ENCODE data around the gene CD248. TPM values are rescaled to one million over a fixed set of nuclear protein-coding genes. Genes with fewer than 3 reads are reported as not detected.

The CD248 gene
- total RNA-seq, 3 donors from 2014 or later: 17.3 to 69.1 (median 24.9) TPM

- Histone ChIP-seq H3K9me3 (no peaks in the 10 kb centered on the region), H3K4me3 (peak overlapping the region in 1 of 3 donors; percentile 12), H3K4me1 (peaks cover 0 to 3% of the 10 kb centered on the region in 2 donors), H3K27ac (peak overlapping the region in 1 of 2 donors; percentile 4), H3K36me3 (no peaks in the 10 kb centered on the region), H3K27me3 (no peaks in the 10 kb centered on the region)
- intact Hi-C loops (cut with DNase I; ENCODE audit: low total_unique reads): no loop called here
- peak; percentile 44 to 71 (median 60) for TF ChIP-seq POLR2AphosphoS5 (IDR thresholded peaks at IDR 0.05)
- TF ChIP-seq, protein P1, sequence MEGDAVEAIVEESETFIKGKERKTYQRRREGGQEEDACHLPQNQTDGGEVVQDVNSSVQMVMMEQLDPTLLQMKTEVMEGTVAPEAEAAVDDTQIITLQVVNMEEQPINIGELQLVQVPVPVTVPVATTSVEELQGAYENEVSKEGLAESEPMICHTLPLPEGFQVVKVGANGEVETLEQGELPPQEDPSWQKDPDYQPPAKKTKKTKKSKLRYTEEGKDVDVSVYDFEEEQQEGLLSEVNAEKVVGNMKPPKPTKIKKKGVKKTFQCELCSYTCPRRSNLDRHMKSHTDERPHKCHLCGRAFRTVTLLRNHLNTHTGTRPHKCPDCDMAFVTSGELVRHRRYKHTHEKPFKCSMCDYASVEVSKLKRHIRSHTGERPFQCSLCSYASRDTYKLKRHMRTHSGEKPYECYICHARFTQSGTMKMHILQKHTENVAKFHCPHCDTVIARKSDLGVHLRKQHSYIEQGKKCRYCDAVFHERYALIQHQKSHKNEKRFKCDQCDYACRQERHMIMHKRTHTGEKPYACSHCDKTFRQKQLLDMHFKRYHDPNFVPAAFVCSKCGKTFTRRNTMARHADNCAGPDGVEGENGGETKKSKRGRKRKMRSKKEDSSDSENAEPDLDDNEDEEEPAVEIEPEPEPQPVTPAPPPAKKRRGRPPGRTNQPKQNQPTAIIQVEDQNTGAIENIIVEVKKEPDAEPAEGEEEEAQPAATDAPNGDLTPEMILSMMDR (IDR thresholded peaks at IDR 0.05): peak; percentile 94 to 98 (median 97)
- no peak for TF ChIP-seq POLR2A (IDR thresholded peaks at IDR 0.05)
- DNase-seq (ENCODE audit: low spot score in 2 of 2): peak; percentile 73 to 79
These were observed 11.7 kb upstream of the CD248 start for GRCh38 chr11:66328302-66329144.

DNA sequence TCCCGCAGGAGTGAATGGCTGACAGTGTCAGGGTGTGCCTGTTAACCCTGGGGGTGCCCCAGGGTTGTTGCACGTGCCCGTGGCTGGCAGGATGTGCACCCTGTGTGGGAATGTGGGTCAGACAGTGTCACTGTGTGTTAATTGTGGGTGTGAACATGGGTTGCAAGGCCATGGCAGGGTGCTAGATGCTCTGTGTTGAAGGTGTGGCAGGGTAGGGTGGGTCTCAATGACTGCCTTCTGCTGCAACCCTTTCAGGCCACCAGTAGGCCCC, 11.1 kb upstream of the CD248 start:
- Histone ChIP-seq H3K4me3 (no peak overlapping the region), H3K27ac (peak overlapping the region in 1 of 2 donors; percentile 91), H3K9me3 (no peaks in the 10 kb centered on the region), H3K4me1 (peaks cover 0 to 3% of the 10 kb centered on the region in 2 donors), H3K36me3 (no peaks in the 10 kb centered on the region), H3K27me3 (no peaks in the 10 kb centered on the region)
- intact Hi-C loops (cut with DNase I; ENCODE audit: low total_unique reads): no loop called here
- TF ChIP-seq POLR2A (IDR thresholded peaks at IDR 0.05) (no peak), POLR2AphosphoS5 (IDR thresholded peaks at IDR 0.05) (no peak)
- TF ChIP-seq, protein P1 (IDR thresholded peaks at IDR 0.05): no peak
- no peak for DNase-seq (ENCODE audit: low spot score in 2 of 2)

- DNase-seq (ENCODE audit: low spot score in 2 of 2): no peak
- TF ChIP-seq, protein P1 (IDR thresholded peaks at IDR 0.05): no peak
- no peak for TF ChIP-seq POLR2A (IDR thresholded peaks at IDR 0.05)
- TF ChIP-seq POLR2AphosphoS5 (IDR thresholded peaks at IDR 0.05): no peak
These were observed 10.6 kb upstream of the CD248 start for GRCh38 chr11:66327171-66328030.

GRCh38 chr11:66326261-66327111, 9.6 kb upstream of the CD248 start:
- Histone ChIP-seq H3K4me3 (no peak overlapping the region), H3K36me3 (no peaks in the 10 kb centered on the region), H3K27ac (peak overlapping the region; percentile 51 to 91), H3K4me1 (peaks cover 3% of the 10 kb centered on the region in 2 donors), H3K9me3 (no peaks in the 10 kb centered on the region), H3K27me3 (no peaks in the 10 kb centered on the region)
- TF ChIP-seq POLR2AphosphoS5 (IDR thresholded peaks at IDR 0.05): no peak
- no peak for TF ChIP-seq POLR2A (IDR thresholded peaks at IDR 0.05)
- TF ChIP-seq, protein P1 (IDR thresholded peaks at IDR 0.05): no peak
- intact Hi-C loops (cut with DNase I; ENCODE audit: low total_unique reads): no loop called here
- DNase-seq (ENCODE audit: low spot score in 2 of 2): no peak

More at GRCh38 chr11:66327171-66328030, 10.6 kb upstream of the CD248 start:
- Histone ChIP-seq H3K27me3 (no peaks in the 10 kb centered on the region), H3K27ac (peak overlapping the region; percentile 51 to 91), H3K9me3 (no peaks in the 10 kb centered on the region), H3K4me1 (peaks cover 0 to 3% of the 10 kb centered on the region in 2 donors), H3K4me3 (no peak overlapping the region), H3K36me3 (no peaks in the 10 kb centered on the region)
- intact Hi-C loops (cut with DNase I; ENCODE audit: low total_unique reads): no loop called here
